GM10248 (cell line): ENCODE data around the gene ROR2.

Source experiments
- CTCF ChIA-PET: fragments of 300-600 bp; sonication (Branson Sonifier 250); formaldehyde crosslinking; extraction: SDS; loops from one replicate; lab custom pipeline; 2021; ENCODE audit warnings: antibody characterized with exemption; lab: Yijun Ruan, JAX
- POLR2A ChIA-PET: fragments of 350-650 bp; sonication (Branson Sonifier 250); formaldehyde crosslinking; extraction: SDS; loops from one replicate; lab custom pipeline; 2020; ENCODE audit warnings: antibody characterized with exemption; lab: Yijun Ruan, JAX
- DNase-seq: peaks from one replicate; pipeline ENCODE4 v3.0.0; 2012; ENCODE audit errors: extremely low spot score
- TF ChIP-seq, protein P1 (sequence below): IDR thresholded peaks from 2 replicates; pipeline ENCODE4 v1.5.1; 2012; ENCODE audit warnings: mild to moderate bottlenecking, low read depth; ENCODE audit errors: extremely low read depth, missing control alignments, control extremely low read depth

Gene ROR2

DNA sequence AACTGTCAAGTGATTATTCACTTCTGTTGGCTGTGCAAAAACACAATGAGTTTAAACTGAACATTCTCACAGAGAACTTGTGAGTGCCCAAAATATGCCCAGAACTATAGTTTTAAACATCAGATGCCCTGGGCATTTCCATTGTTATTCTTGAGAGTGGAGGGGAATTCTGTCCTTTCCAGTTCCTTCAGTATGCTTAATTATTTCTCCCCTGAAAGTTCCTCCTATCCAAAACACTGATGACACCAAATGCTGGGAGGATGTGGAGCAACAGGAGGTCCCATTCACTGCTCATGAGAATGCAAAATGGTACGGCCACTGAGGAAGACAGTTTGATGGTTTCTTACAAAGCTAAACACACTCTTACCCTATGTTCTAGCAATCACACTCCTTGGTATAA is 55.5 kb downstream of the ROR2 start:
- TF ChIP-seq, protein P1, sequence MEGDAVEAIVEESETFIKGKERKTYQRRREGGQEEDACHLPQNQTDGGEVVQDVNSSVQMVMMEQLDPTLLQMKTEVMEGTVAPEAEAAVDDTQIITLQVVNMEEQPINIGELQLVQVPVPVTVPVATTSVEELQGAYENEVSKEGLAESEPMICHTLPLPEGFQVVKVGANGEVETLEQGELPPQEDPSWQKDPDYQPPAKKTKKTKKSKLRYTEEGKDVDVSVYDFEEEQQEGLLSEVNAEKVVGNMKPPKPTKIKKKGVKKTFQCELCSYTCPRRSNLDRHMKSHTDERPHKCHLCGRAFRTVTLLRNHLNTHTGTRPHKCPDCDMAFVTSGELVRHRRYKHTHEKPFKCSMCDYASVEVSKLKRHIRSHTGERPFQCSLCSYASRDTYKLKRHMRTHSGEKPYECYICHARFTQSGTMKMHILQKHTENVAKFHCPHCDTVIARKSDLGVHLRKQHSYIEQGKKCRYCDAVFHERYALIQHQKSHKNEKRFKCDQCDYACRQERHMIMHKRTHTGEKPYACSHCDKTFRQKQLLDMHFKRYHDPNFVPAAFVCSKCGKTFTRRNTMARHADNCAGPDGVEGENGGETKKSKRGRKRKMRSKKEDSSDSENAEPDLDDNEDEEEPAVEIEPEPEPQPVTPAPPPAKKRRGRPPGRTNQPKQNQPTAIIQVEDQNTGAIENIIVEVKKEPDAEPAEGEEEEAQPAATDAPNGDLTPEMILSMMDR: no peak
- no peak for DNase-seq
- ChIA-PET POLR2A (no interaction called here), CTCF (no interaction called here)

DNA sequence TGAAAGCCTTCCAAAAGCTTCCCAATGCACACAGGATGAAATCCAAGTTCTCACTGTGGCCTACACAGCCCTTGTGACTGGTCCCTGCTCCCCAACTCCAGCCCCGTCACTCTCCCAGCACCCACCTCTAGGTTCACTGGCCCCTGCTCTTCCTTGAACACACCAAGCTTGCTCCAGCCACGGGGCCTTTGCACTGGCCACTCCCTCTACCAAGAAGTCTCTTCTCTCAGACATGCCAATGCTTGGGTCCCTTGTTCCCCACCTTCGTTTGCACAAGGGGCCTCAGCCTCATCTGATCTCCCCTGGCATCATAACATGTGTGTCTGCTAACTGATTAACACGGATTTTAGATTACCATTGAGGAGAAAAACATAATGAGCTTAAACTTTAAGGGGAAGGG is 56.0 kb downstream of the ROR2 start:
- DNase-seq: no peak
- POLR2A ChIA-PET: no interaction called here
- CTCF ChIA-PET: no interaction called here
- TF ChIP-seq, protein P1: no peak

DNA sequence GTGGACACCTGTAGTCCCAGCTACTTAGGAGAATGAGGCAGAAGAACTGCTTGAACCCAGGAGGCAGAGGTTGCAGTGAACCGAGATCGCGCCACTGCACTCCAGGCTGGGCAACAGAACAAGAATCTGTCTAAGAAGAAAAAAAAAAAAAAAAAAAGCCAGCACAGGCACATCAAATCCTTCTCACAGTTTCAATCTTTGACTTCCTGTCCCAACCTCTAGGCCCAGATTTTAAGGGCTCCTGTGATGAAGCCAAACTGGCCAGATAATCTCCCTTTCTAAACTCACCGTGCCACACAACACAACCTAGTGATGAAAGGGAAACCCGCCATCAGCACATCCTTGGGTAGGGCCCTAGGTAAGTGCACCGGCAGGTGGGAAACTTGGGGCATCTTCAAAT is 58.1 kb downstream of the ROR2 start:
- CTCF ChIA-PET: no interaction called here
- POLR2A ChIA-PET: no interaction called here
- TF ChIP-seq, protein P1: no peak
- no peak for DNase-seq

DNA sequence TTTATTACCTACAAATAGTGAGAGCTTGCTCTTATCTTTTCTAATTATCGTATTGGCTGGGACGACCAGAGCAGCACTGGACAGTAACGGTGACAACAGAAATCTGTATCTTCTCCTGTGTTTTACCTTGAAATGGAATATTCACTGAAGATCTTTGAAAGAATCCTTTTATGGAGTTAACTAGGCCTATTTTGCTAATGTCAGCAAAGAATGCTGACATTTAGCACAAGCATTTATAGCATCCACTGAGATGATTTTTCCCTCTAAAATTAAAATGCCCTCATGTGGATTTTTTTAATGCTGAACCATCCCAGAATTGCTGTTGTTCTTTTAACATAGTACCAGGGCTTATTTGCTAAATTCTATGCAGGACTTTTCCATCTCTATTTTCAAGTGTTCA is 59.4 kb downstream of the ROR2 start:
- ChIA-PET CTCF (no interaction called here), POLR2A (no interaction called here)
- DNase-seq: no peak
- TF ChIP-seq, protein P1: no peak

DNA sequence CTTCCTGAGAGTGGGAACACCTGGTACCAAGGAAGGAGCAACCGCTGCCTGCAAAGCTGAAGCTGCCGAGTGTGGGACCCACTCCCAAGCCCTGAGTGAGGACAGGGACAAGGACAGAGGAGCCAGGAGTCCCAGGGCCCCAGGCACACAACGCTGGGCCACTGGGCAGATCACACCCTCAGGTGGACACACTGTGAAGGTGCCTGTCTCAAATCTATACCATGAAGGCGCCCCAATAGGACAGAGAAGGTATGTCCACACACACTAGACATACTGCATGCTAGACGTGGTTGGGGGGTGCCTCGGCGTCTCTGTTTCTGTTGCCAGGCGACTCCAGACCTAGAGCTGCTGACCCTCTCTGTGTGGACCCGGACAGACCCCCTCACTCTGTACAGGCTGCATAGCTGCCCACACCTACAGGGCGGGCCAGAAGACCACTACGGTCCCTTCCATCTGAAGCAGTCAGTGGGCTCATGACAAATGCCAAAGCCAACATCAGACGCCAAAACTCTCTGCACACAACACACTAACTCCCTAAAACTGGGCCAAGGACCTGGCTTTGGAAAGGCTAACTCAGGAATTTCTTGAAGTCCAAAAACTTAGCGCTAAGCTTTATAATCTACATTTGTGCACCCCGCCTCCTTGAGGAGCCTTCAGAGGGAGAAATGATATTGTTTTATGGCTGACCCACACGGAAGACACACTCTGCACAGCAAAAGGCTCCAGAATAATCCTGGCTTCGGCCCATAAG is 60.7 kb downstream of the ROR2 start:
- POLR2A ChIA-PET: no interaction called here
- TF ChIP-seq, protein P1: no peak
- CTCF ChIA-PET: interaction anchor here (0.8 kb wide), 1 partner anchor 13 kb away, joined by 3 read pairs; no protein-coding TSS in a partner anchor
- no peak for DNase-seq

DNA sequence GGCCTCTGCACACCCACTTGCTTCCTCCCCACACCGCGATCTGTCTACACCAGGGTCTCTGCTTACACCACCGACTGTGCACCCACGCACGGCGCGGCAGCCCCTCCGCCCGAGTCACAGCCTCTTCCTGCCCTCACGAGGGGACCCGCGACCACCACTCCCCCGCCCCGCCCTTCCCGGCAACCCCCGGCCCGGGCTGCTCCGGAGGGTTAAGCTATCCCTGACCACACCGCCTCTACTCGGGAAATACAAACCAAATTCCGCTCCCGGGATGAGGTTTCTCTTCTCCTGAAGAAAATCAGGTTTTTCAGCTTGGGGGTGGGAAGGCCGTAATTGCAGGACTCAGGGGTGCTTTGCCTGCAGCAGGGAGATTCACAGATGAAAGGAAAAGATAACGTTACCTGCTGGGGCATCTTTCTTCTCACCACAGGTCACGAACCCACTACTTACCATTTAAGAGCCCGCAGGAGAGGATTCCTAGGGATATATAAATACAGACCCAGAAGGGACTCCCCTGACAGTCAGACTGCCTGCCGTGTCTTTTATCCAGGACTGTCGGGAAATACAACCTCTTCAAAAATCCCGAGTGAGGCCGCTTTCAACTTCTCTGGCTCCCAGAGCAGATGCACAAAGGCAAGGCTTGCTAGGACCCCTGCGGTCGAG is 63.5 kb downstream of the ROR2 start:
- ChIA-PET CTCF (no interaction called here), POLR2A (no interaction called here)
- TF ChIP-seq, protein P1: no peak
- DNase-seq: no peak
